Loucy (cell line): ENCODE results near the gene ARHGAP5.

ENCODE experiments used
- H2AFZ ChIP-seq: fragments of 200-600 bp; sonication (generic); 2 replicates; pipeline ENCODE4 v1.6.0; 2016; ENCODE audit warnings: antibody characterized with exemption, mild to moderate bottlenecking, low read length, moderate library complexity
- H3F3A ChIP-seq: fragments of 200-600 bp; 2 replicates; pipeline ENCODE4 v1.6.0; 2016; ENCODE audit warnings: antibody characterized with exemption, low read depth, mild to moderate bottlenecking
- H3K27me3 ChIP-seq: fragments of 200-600 bp; sonication (generic); 2 replicates; pipeline ENCODE4 v1.6.1; 2014; ENCODE audit warnings: low read length, mild to moderate bottlenecking; ENCODE audit not compliant: insufficient read depth, poor library complexity, severe bottlenecking
- H3K36me3 ChIP-seq: fragments of 200-600 bp; sonication (generic); 2 replicates; pipeline ENCODE4 v1.6.1; 2016; ENCODE audit warnings: low read length; ENCODE audit not compliant: insufficient read depth
- H3K4me1 ChIP-seq: fragments of 200-600 bp; sonication (generic); 2 replicates; pipeline ENCODE4 v1.5.1; 2014; ENCODE audit warnings: low read length, mild to moderate bottlenecking; ENCODE audit not compliant: insufficient read depth, poor library complexity, severe bottlenecking
- H3K4me2 ChIP-seq: fragments of 200-600 bp; sonication (generic); 2 replicates; pipeline ENCODE4 v1.6.0; 2014; ENCODE audit warnings: antibody characterized with exemption, low read length, low read depth, mild to moderate bottlenecking; ENCODE audit not compliant: poor library complexity, severe bottlenecking
- H3K4me3 ChIP-seq: fragments of 200-600 bp; sonication (generic); 2 replicates; pipeline ENCODE4 v1.5.1; 2014; ENCODE audit warnings: low read length, mild to moderate bottlenecking, mixed read lengths; ENCODE audit not compliant: poor library complexity, severe bottlenecking
- H3K79me2 ChIP-seq: fragments of 200-600 bp; sonication (generic); 2 replicates; pipeline ENCODE4 v1.6.1; 2014; ENCODE audit warnings: low read length; ENCODE audit not compliant: insufficient read depth
- H3K9ac ChIP-seq: fragments of 200-600 bp; sonication (generic); 2 replicates; pipeline ENCODE4 v1.6.0; 2014; ENCODE audit warnings: mild to moderate bottlenecking, low read depth, low read length, moderate library complexity; ENCODE audit not compliant: poor library complexity, severe bottlenecking
- H3K9me2 ChIP-seq: fragments of 200-600 bp; sonication (generic); replicated peaks from 2 replicates; pipeline ENCODE4 v1.6.1; 2016; ENCODE audit warnings: low read depth, low read length, mixed read lengths
- H3K9me3 ChIP-seq: fragments of 200-600 bp; sonication (generic); 2 replicates; pipeline ENCODE4 v1.6.1; 2014; ENCODE audit warnings: mild to moderate bottlenecking, antibody characterized with exemption, low read length, low read depth; ENCODE audit not compliant: insufficient read depth
- H4K20me1 ChIP-seq: fragments of 200-600 bp; sonication (generic); 2 replicates; pipeline ENCODE4 v1.6.0; 2014; ENCODE audit warnings: antibody characterized with exemption, low read length, mild to moderate bottlenecking; ENCODE audit not compliant: insufficient read depth, poor library complexity, severe bottlenecking
- EZH2phosphoT487 ChIP-seq: fragments of 200-600 bp; IDR thresholded peaks from 2 replicates; pipeline ENCODE4 v1.6.1; 2018; ENCODE audit warnings: antibody characterized with exemption, mild to moderate bottlenecking, moderate library complexity, borderline replicate concordance
- TF ChIP-seq, protein P1 (sequence below): fragments of 200-600 bp; sonication (generic); conservative IDR thresholded peaks from 2 replicates; pipeline ENCODE4 v1.5.1; 2014; ENCODE audit warnings: mild to moderate bottlenecking, antibody characterized with exemption, low read length

ARHGAP5 gene

DNA sequence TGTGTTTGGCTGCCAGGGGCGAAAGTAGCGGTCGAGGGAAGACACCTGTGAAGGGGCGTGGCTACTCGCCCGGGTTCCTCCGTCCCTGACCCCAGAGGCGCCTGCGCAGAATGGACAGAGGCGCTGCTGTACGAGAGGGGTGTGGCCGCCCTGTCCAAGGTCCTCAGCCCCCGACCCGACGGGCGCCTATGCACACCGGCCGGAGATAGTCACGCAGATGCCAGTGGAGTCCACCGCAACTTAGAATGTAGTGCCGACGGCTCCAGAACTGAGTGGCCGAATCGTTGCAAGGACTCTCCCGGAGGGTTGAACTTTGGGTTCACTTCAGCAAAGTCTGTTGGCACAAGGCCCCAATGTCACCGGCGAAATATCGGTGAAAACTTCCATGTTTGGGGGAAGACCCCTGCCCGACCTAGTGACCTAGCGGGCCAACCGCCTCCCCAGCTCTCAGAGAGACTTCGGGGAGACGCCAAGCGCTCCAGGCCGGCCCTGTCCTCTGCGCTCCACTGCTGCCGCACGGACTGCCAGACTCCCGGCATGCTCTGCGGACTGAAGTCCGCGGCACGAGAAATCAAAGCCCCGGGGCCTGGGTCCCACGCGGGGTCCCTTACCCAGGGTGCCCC, 124.2 kb downstream of the ARHGAP5 start:
- Histone ChIP-seq H4K20me1 (no peaks in the 10 kb centered on the region), H3K9me3 (no peaks in the 10 kb centered on the region), H3K79me2 (no peaks in the 10 kb centered on the region), H2AFZ (peak overlapping the region; percentile 90), H3K36me3 (no peaks in the 10 kb centered on the region), H3K9me2 (no peaks in the 10 kb centered on the region), H3K4me2 (peak overlapping the region; percentile 93), H3F3A (no peaks in the 10 kb centered on the region), H3K27me3 (no peaks in the 10 kb centered on the region), H3K4me1 (peaks cover 20% of the 10 kb centered on the region), H3K4me3 (peak overlapping the region; percentile 95), H3K9ac (peak overlapping the region; percentile 77)
- TF ChIP-seq EZH2phosphoT487, result no peak
- TF ChIP-seq, protein P1, sequence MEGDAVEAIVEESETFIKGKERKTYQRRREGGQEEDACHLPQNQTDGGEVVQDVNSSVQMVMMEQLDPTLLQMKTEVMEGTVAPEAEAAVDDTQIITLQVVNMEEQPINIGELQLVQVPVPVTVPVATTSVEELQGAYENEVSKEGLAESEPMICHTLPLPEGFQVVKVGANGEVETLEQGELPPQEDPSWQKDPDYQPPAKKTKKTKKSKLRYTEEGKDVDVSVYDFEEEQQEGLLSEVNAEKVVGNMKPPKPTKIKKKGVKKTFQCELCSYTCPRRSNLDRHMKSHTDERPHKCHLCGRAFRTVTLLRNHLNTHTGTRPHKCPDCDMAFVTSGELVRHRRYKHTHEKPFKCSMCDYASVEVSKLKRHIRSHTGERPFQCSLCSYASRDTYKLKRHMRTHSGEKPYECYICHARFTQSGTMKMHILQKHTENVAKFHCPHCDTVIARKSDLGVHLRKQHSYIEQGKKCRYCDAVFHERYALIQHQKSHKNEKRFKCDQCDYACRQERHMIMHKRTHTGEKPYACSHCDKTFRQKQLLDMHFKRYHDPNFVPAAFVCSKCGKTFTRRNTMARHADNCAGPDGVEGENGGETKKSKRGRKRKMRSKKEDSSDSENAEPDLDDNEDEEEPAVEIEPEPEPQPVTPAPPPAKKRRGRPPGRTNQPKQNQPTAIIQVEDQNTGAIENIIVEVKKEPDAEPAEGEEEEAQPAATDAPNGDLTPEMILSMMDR, result no peak

- Histone ChIP-seq H3K9me2 (no peaks in the 10 kb centered on the region), H3K79me2 (no peaks in the 10 kb centered on the region), H2AFZ (peak within 1 kb of the TSS; percentile 90), H3K4me2 (peak within 1 kb of the TSS; percentile 93), H4K20me1 (no peaks in the 10 kb centered on the region), H3K9ac (peak within 1 kb of the TSS; percentile 77), H3F3A (no peaks in the 10 kb centered on the region), H3K27me3 (no peaks in the 10 kb centered on the region), H3K9me3 (no peaks in the 10 kb centered on the region), H3K36me3 (no peaks in the 10 kb centered on the region), H3K4me1 (peaks cover 20% of the 10 kb centered on the region), H3K4me3 (peak within 1 kb of the TSS; percentile 95)
- TF ChIP-seq, protein P1, result no peak
- no peak for TF ChIP-seq EZH2phosphoT487
These were observed 124.8 kb downstream of the ARHGAP5 start, which contains the start of gene RNU6-7 for GRCh38 chr14:32201816-32202490. Gene RNU6-7 (plus strand): TSS chr14:32202045.

DNA sequence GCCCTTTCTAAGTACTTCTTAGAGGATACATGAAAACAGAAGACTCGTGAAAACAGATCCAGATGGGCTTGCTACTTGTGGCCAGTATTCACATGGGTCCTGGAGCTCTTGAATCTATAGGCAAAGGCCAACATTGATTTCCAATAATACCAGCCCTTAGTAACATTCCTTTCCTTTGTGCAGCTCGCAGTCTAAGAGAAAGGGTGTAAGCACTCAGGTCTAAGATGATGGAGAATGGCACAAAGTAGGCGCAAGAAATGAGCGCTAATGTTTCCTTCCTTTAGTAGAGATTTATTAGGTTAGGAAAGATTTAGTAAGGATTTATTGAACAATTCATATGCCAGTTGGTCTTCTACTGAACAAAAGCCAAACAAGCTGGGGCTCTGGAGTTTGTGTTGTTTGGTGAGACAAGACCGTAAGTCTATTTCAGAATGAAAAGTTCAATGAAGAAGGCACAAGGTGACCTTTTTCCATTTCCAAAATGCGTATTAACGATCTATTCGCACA, 125.4 kb downstream of the ARHGAP5 start:
- H3K27me3 ChIP-seq, result no peaks in the 10 kb centered on the region
- H3K9me2 ChIP-seq, result no peaks in the 10 kb centered on the region
- H4K20me1 ChIP-seq, result no peaks in the 10 kb centered on the region
- H3K9ac ChIP-seq, result peak overlapping the region; percentile 77
- peak overlapping the region; percentile 90 for H2AFZ ChIP-seq
- peak overlapping the region; percentile 95 for H3K4me3 ChIP-seq
- H3K79me2 ChIP-seq, result no peaks in the 10 kb centered on the region
- TF ChIP-seq EZH2phosphoT487, result no peak
- TF ChIP-seq, protein P1, result no peak
- H3K4me1 ChIP-seq, result peaks cover 20% of the 10 kb centered on the region
- peak overlapping the region; percentile 93 for H3K4me2 ChIP-seq
- no peaks in the 10 kb centered on the region for H3K9me3 ChIP-seq
- H3K36me3 ChIP-seq, result no peaks in the 10 kb centered on the region
- no peaks in the 10 kb centered on the region for H3F3A ChIP-seq
